Measurements from ENCODE around the gene GTF2A1L.
"Not testable (repeated sequence)": the region's sequence is repeated elsewhere in the genome, so short reads cannot be mapped to it uniquely, and the experiment has no call there.

Gene GTF2A1L

DNA sequence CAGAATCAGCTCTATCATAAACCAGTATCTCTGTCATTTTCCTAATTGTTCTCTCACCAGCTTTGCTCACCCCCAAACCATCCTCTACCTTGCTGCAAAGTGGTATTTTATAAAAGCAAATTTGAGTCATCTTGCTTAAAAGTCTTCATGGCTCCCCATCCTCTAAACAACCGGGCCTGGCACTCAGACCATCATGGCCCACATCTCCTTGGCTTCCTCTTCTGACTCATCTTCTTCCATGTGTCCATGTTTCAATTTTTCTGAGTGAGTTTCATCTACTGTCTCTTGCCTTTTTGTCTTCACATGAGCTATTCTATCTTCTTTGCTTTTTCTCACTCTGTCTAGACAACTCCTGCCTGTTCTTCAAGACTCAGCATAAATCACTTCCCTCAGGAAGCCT, 79.2 kb downstream of the GTF2A1L start:
- no peak overlapping the region for H3K4me3 ChIP-seq (ENCODE audit: low read depth, low read length)
- TF ChIP-seq, protein P1, sequence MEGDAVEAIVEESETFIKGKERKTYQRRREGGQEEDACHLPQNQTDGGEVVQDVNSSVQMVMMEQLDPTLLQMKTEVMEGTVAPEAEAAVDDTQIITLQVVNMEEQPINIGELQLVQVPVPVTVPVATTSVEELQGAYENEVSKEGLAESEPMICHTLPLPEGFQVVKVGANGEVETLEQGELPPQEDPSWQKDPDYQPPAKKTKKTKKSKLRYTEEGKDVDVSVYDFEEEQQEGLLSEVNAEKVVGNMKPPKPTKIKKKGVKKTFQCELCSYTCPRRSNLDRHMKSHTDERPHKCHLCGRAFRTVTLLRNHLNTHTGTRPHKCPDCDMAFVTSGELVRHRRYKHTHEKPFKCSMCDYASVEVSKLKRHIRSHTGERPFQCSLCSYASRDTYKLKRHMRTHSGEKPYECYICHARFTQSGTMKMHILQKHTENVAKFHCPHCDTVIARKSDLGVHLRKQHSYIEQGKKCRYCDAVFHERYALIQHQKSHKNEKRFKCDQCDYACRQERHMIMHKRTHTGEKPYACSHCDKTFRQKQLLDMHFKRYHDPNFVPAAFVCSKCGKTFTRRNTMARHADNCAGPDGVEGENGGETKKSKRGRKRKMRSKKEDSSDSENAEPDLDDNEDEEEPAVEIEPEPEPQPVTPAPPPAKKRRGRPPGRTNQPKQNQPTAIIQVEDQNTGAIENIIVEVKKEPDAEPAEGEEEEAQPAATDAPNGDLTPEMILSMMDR (IDR thresholded peaks at IDR 0.05; ENCODE audit: borderline replicate concordance, insufficient read depth, low read depth, low read length), result no peak

DNA sequence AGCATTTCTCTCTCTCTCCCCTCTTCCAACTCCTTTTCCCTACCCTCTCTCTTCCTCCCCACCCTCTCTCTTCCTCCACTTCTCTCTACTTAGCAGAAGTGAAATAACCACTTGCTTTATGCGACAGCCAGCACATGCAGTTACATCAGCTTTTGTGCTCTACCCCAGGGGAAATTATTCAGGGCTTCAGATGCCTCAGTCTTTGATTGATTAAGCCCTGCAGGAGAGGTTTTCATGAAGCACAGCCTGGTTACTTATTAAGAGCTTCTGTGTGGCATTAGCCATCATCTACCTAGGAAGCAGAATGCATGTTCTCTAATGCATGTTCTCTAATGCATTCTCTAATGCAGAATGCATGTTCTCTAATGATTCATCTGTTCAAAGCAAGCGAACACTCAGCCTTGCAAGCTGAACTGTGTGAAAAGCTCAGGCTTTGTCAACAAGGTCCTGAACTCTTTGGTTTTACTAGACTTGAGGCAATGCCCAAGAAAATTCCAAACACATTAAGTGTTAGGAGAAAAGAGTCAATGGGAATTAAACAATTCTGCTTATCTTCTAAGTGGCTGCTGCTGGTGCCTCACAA, 81.8 kb downstream of the GTF2A1L start:
- H3K4me3 ChIP-seq (ENCODE audit: low read depth, low read length), result no peak overlapping the region
- TF ChIP-seq, protein P1 (IDR thresholded peaks at IDR 0.05; ENCODE audit: borderline replicate concordance, insufficient read depth, low read depth, low read length), result no peak

DNA sequence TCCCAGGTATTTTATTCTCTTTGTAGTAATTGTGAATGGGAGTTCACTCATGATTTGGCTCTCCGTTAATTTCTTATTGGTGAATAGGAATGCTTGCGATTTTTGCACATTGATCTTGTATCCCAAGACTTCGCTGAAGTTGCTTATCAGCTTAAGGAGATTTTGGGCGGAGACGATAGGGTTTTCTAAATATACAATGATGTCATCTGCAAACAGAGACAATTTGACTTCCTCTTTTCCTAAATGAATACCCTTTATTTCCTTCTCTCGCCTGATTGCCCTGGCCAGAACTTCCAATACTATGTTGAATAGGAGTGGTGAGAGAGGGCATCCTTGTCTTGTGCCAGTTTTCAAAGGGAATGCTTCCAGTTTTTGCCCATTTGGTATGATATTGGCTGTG, 86.0 kb downstream of the GTF2A1L start:
- H3K4me3 ChIP-seq (ENCODE audit: low read depth, low read length), result not testable (repeated sequence)

DNA sequence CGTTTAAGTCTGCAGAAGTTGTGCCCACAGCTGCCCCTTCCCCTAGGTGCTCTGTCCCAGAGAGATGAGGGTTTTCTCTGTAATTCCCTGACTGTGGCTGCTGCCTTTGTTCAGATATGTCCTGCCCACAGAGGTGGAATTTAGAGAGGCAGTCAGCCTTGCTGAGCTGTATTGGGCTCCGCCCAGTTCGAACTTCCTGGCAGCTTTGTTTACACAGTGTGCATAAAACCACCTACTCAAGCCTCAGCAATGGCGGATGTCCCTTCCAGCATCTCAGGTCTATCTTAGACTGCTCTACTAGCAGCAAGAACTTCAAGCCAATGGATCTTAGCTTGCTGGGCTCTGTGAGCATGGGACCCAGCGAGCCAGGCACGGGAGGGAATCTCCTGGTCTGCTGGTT, 89.8 kb downstream of the GTF2A1L start:
- TF ChIP-seq, protein P1 (IDR thresholded peaks at IDR 0.05; ENCODE audit: borderline replicate concordance, insufficient read depth, low read depth, low read length), result no peak
- no peak overlapping the region for H3K4me3 ChIP-seq (ENCODE audit: low read depth, low read length)

DNA sequence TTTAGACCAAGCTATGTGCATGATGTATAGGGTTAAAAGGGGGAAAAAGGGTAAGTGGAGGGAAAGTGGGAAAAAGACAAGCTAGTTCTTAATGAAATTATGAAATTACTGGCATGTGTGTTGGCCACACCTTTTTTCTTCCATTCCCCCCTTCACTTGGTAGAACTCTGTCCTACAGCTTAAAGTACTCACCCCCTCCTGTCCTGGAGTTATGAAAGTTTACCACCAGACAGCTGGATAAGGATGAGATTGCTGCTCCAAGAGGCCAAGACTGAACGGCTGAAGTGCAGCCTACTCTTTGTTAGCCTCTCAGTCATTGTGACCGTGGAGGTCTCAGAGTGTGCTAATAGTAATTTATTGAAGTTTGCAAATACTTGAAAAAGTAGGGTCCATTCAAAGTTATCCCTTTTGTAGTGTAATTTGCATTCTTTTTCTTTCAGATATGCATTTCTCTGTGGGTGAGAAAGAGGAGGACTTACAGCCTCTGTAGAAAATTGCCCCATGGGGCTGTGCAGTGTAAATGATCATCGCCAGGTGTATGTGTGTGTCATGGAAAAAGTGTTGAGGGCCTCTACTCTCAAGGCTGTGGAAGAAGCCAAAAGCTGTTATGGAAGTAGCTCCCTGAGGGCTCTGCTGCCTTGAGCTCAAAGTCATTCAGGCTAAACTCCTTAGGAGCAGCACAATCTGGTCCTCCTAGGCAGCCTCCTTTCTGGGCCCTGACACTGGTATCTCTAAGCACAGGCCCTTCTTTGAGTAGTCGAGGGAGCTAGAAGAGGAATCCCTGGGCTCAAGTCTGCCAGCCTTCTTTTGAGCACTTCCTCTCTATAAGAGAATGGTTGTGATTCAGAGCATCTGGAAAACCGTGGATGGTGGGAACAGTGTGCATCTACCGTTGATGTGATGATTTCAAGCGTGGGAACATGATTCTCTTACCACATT, 91.7 kb downstream of the GTF2A1L start:
- TF ChIP-seq, protein P1 (IDR thresholded peaks at IDR 0.05; ENCODE audit: borderline replicate concordance, insufficient read depth, low read depth, low read length), result no peak
- H3K4me3 ChIP-seq (ENCODE audit: low read depth, low read length), result no peak overlapping the region

DNA sequence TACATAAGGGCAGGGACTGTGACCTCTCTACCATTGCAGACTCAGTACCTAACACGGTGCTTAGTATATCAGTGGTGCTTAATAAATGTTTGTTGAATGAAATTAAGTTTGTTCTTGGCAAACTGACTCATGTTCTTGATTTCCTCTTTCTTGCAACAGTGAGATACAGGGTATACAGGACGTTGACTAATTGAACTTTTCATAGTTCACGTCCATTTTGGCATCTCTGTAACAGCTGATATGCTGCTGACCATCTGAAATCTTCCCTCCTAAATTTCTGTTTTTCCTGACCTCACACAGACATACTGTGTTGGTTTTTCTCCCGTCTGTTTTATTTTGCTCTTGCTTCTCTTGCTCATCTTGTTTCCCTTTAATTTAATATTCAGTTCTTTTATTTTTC, 93.7 kb downstream of the GTF2A1L start:
- H3K4me3 ChIP-seq (ENCODE audit: low read depth, low read length), result no peak overlapping the region

DNA sequence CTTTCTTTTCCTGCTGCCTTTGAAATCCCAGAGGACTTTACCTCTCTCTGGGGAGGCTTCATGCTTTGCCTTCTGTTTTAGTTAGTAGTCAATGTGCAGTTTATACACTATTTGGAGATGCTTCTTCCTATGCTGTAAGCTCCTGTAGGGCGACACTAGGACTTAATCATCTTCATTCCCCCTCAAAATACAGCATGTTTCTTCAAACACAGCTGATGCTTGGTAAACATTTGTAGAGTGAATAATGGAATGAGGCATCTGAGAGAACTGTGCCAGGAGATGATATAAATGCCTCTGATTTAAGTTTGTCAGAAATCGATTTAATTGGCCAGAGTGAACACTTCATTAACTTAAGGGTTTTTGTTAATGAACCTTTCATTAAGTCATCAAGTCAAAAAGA, 94.5 kb downstream of the GTF2A1L start:
- H3K4me3 ChIP-seq (ENCODE audit: low read depth, low read length), result no peak overlapping the region
- TF ChIP-seq, protein P1 (IDR thresholded peaks at IDR 0.05; ENCODE audit: borderline replicate concordance, insufficient read depth, low read depth, low read length), result no peak

More for the DNA sequence above, 93.7 kb downstream of the GTF2A1L start:
- TF ChIP-seq, protein P1 (IDR thresholded peaks at IDR 0.05; ENCODE audit: borderline replicate concordance, insufficient read depth, low read depth, low read length), result no peak
